ENCODE results near the gene SLC25A26.

Gene SLC25A26

DNA sequence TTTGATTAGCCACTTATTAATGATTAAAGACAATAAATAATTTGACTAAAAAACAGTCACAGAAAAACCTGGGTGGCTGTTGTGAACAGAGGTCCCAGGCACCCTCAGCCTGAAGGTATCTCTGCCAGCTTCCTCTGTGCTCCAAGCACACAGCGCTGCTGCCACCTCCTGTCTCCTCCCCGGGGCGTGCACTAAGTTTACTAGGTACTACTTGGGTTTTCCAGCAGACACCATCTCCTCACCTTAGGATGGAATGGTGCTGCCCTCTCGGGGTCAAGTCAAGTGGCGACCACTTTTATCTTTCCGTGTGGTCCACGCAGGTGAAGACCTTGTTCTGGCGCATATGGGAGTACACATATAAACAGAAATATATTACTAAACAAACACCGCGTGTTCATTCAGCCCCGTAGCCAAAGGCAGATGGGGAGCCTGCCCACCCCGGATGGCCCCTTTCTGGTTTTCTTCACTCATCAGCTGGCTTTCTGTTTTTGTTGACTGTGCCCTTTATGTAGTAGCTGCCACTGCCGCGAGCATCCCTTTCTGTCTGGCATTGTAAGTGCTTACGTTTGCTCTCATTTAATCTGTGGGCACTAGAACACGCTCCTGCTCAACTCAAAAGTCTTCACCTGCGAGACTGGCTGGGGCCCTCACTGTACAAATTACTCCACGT lies 152.0 kb downstream of the SLC25A26 start:
- peak in 1 of 2 donors; percentile 18 for DNase-seq (ENCODE audit: low read depth in 2 of 2)

DNA sequence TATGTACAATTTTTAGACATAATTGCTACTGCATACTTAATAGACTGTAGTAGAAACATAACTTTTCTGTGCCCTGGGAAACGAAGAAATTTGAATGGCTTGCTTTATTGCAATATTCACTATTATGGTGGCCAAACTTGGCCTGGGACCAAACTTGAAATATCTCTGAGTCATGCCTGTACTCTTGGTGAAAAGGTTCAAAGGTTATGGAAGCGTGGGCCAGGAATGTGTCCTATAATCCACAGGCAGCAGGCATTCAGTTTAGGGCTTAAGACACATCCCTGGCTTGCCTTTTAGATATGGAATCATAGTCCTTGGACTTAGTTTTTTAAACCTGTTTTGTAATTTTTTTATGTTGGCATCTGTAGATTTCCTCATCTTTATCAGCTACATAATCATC lies 155.8 kb downstream of the SLC25A26 start:
- DNase-seq (ENCODE audit: low read depth in 2 of 2): no peak

DNA sequence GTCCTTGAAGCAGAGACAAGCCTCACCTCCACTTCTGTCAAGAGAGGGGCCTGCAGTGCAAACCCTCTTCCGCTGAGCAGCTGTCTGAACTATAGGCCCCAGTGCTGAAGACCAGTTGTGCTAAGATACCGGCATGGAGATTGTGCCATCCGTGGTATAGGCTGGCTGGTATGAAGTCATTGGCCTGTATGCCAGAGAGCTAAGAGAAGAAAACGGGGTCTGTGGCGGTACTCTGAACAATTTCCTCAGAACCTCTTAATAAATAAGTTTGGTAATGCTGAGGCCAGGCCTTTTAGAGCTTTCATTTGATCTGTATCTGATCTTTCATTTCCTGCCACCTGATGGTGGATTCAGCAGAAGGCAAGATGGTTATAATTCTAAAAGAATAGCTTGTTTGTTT lies 157.0 kb downstream of the SLC25A26 start:
- DNase-seq (ENCODE audit: low read depth in 2 of 2): no peak

DNA sequence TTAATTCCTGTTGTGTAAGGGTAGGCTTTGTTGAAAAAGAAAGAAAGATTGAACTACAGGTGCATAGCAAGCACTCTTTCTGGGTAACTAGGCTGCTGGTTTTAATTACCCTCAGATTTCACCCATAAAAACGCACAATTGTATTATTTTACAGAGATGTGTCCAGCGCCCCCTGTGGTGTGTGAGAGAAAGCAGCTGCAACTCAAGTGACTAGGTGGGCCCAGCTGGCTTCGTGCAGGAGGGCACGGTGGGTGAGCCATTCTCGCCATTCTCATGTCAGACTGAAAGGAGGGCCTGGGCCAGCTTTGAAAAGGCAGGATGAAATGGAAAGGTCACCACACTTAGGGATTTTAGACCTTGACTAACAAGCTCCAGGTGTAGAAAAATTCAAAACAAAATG lies 157.5 kb downstream of the SLC25A26 start:
- DNase-seq (ENCODE audit: low read depth in 2 of 2): no peak

DNA sequence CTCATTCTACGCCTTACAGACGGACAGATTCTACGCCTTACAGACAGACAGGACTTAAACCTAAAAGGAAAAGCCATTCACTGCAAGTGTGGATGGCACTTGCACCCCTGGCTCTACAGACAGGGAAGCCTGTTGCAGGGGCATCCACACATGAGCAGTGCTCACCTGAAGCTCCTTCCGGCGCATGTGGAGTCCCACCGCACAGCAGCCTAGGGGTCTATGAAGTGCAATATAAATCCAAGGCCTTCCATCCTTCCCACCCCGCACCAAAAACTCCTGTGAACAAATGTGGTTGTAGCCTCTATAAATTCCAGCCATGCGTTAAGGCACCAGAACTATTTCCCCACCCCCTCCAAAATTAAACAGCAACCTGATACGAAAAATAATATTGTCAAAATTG lies 158.8 kb downstream of the SLC25A26 start:
- no peak for DNase-seq (ENCODE audit: low read depth in 2 of 2)

DNA sequence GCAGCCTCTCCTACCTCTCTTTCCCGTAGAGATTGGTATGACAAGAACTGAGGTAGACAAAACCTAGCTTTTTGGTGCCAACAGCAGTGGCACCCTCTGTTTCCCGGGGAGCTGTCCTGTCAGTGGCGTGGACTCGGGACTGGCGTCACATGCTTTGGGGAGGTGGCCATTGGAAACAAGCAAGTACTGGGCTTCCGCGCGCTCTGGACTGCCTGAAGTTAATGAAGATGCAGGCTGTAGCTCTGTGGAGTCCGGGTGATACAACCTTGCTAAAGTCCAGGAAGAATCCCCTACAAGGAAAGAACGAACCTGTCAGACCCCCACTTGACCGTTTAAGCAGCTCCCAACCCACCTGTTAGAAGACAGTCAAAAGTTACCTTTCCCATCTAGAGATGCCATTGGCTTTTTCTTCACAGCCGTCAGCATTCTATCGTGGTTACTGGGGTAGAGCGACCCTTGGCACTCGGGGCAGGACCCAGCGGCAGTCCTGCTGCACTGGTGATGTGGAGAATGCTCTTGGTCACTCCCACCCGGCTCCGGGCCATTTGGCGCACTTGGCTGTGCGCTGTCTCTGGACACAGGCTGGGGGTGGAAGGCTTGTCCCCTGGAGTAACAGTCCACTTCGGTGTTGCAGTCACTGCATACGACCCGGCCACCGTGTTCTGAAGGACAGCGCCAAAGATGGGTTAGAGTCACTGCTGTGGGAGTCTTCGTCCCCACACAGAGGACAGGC lies 159.6 kb downstream of the SLC25A26 start:
- no peak for DNase-seq (ENCODE audit: low read depth in 2 of 2)

DNA sequence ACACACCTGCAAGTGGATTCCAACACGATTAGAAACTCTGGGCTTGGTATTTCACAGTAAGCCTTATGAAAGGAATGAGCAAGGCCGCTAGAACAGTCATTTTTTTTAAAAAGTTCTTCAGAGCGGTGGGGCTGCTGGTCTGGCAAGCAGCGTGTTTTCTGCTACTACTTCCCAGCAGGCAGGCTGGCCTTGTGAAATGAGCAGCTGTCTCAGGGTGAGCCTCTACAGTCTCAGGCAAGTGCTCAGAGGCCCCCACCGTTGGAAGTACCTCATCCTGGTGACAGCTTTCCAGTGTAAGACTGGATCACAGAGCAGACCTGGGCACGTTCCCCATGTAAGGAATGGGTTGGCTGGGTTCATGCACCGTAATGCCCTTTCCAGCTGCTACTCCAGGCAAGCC lies 160.8 kb downstream of the SLC25A26 start:
- no peak for DNase-seq (ENCODE audit: low read depth in 2 of 2)

DNA sequence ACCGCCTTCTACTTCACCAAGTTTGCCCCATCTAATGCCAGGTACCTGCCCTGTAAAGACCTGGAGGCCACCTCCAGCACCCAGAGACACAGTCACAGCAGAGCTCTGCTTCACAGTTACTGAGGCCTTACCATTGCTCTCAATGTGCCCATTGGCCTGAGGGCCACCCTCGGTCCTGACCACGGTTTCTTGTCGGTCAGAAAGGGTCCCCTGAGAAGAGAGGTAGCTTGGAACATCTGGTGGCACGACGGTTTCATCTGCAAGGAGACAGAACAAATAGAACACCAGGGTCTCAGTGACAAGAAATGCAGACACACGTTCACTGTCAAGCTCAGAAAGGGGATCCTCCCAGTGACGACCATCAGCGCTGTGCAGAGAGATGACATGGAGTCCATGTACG lies 161.3 kb downstream of the SLC25A26 start:
- no peak for DNase-seq (ENCODE audit: low read depth in 2 of 2)

DNA sequence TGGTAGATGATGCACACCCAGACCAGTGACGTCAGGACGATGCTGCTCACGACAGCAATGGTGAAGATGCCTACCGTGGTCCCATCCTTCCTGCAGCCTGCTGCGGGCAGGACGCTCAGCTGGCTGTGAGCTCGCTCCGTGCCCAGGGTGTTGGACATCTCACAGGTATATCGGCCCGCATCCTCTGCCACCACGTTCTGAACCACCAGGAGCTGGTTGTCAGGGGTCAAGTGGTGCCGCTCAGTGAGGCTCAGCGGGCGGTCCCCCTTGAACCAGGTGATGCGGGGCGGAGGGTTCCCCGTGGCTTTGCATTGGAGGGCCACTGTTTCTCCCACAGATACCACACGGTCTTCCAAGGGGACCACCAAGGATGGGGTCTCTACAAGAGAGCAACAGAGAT lies 162.2 kb downstream of the SLC25A26 start:
- no peak for DNase-seq (ENCODE audit: low read depth in 2 of 2)

DNA sequence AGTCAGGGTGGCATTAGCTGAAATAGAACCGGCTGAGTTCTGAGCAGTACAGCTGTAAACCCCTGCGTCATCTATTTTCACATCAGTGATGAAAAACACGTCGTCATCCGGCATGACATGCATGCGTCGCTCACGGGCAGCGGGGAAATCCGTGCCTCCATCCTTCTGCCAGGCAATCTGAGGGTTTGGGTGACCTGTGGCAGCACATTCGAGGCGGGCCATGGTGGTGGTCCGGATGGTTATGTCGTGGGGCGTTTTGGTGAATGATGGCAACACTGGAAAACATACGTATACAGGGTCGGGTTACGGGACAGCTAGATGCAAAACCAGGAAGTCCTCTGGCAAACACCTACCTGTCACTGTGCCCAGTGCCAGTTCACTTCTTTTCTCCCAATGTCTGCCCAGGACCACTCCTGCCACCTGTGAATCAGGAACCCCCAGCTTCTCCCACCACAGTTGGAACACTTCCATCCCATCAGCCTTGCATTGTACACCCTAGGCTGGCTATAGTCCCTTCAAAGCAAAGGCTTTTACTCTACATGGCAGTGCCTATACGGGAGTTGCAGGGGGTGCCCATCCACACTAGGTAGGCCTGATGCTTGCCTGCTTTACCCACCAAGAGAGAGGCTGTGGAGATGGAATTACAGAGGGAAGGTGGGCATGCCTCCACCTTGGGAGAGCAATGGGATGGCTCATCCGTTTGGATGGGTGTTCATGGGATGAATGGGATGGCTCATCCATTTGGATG lies 163.4 kb downstream of the SLC25A26 start:
- DNase-seq (ENCODE audit: low read depth in 2 of 2): no peak

DNA sequence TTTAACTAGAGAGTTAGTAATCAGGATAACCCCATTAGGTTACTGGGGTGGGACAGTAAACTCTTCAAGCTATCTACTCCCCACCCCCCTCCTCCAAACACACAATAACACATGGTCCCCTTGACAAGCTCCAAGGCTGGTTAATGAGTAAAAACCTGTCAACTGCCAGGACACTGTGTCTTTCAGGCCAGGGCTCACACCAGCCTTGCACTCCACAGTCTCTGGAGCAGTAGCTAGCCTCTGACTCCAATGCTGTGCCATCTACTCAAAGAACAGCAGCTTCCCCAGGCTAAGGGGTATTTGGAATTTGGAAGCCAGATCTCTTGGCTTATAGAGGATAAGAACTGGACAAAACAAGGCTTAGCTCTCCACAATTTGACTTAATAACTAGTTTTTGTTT lies 164.3 kb downstream of the SLC25A26 start:
- no peak for DNase-seq (ENCODE audit: low read depth in 2 of 2)

DNA sequence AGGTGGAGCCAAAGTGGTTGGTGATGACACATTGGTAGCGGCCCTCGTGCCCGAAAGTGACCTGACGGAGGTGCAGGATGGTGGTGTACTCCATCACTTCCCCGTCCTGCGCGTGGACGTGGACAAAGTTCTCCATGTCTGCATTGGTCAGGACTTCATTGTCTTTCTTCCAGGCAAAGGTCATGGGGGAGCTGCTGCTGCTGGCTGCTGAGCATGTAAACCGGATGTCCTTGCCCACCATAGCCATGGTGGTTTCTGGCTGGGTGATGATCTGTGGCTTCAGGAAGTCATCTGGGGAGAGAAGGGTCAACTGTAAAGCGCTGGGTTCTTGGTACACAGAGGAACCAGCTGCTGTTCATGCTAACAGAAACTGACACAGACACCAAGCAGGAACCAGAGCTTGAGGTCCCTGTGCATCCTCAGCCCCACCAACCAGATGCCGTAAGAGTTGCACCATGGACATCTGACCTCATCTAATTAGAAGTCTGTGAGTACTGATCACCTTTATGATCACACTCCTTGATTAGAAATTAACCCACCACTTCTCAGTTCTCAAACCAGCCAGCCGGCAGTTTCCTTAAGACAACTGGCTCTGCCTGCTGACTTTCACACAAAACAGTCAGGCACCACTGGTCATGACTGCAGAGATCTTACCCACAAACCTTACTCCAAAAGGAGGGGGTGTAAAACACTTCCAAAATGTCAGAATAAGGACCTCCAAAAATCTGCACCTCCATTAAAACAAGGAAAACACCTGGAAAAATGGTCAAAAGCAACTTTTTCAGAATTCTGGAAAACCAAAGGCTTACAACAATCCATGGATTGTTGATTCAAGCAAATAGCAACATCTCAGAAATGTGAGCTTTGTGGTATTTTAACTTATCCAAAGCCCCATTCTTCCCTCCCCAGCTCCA lies 165.5 kb downstream of the SLC25A26 start:
- DNase-seq (ENCODE audit: low read depth in 2 of 2): no peak

DNA sequence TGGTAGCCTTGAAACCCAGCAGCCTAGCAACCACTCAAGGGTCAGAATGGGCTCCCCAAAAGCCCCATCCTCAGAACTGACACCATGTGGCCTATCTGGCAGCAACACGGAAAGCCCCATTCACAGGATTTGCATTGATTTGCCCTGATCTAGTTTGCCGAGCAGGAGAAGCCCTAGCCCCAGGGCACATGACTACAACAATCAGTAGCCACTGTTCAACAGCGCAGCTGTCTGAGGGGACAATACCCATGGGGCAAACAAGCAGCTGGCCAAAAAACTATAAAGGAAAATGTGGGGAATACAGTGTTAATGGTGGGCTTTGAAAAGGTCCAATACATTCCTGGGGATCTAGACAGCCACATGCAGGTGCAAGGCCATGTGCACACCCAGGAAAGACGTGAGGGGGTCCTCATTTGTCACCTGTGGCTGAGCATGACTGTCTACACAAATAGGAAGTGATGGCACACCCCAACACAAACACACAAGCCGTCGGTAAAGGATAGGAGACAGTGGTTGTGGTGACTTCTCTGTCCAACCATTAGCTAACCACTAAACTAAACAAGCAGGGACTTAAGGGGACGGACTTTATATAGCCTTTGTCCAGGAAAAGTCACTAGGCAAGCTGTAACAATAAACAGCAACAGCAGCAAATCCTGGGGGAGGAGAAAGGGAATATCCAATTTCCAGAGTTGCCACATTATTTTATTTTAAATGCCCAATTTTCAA lies 166.3 kb downstream of the SLC25A26 start:
- no peak for DNase-seq (ENCODE audit: low read depth in 2 of 2)

DNA sequence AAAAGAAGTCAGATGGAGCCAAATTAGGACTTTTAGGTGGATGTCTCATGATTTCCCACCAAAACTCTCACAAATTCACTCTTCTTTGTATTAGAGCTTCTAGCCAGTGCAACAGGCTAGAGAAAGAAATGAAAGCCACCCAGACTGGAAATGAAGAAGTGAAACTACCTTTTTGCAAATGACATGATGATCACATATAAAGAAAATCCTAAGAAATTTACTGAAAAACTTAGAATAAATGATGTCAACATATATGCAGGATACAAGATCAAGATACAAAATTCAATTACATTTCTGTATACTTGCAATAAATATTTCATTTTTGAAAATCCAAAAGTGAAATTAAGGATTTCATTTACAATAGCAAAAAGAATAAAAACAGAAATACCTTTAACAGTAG lies 169.2 kb downstream of the SLC25A26 start:
- DNase-seq (ENCODE audit: low read depth in 2 of 2): no peak

DNA sequence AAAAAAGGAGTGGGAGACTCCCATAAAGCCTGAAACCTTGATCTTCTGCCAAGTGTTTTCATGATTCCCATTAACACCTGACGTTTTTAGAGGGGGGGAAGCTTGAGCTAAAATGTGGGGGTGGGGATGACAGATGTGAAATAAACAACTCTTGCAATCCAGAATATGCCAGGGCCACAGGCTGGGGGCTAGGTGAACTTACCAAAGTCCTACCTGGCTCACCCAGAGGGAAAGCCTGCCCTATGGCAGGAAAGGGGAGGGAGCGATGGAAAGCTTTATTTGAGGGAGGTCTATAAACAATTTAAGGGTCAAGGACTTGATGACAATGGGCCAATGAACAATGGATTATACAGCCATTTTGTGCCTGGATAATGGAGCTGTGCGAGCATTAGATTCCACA lies 171.7 kb downstream of the SLC25A26 start:
- DNase-seq (ENCODE audit: low read depth in 2 of 2): no peak

DNA sequence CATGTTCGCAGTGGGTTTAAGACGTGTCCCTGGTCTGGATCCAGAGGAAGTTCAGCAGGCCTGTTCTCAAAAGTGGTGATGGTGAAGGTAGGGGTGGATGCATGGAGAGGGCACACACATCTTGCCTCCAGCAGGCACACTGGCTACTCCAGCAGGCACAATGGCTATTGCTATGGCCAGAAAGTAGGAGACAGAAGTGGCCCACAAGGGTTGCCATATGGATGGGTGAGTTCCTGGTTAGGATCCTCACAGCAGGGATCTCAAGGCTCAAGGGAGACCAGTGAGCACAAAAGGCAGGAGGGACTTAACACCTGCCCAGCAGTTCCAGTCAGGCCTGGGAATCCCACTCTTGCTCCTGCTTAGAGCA lies 172.1 kb downstream of the SLC25A26 start:
- no peak for DNase-seq (ENCODE audit: low read depth in 2 of 2)

DNA sequence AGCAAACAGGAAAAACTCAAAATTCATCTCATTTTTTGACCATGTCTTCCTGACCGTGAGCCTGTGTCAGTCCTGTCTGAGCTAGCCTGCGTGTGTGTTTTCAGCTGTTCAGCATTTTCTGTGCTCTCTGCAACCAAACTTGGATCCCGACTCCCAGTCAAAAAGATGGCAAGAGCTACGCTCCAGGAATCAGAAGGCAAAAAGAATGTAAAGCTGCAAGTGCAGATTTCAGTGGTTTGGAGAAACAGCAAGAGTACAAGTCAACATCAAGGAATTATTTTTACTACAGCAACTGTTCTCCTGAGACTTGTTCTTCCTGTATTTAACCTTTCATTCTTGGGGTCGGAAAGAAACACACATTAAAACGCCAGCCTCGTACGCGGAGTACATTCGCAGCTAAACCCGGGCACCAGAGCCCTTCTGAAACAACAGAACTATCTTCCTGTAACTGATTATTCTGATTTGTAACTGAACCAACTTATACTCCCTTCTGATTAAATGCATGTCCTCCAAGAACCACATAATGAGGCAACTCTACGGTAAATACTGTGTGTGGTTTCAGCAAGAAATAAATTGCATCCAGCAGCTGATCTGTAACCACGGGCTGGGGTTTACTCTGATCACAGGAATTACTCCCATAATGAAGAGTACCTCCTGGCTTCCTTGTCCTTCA lies 172.7 kb downstream of the SLC25A26 start:
- no peak for DNase-seq (ENCODE audit: low read depth in 2 of 2)

DNA sequence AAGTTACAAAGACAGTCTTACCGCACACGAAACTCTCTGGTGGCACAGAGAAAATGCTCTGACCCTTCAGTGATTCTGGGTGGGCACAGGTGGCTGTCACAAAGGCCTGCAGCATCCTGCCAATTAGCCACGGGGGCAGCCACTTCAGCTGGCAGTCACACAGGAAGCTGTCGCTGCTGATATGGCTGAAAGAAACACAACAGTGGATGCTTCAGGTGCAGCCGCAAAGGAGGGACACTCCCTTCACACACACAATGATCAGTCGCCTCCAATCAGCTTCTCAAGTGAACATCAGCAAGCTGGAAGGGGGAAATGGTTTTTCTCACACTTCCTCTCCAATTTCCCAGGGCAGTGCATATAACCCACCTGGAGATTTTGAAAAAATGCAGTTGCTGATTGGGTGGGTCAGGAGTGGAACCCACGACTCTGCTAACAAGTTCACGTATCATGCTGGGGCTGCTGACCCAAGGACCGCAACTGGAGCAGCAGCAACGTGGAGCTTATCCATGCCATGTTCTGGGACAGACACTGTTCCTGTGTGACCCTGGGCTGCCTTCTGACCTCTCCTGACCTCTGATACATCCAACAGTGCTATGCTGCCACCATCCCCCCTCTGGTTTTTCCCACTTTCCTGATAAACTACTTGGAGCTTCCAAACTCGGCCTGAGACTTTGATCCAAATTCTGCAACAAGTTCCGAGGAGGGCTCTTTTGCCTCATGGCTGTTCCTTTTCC lies 173.4 kb downstream of the SLC25A26 start:
- DNase-seq (ENCODE audit: low read depth in 2 of 2): peak; percentile 16 to 21

DNA sequence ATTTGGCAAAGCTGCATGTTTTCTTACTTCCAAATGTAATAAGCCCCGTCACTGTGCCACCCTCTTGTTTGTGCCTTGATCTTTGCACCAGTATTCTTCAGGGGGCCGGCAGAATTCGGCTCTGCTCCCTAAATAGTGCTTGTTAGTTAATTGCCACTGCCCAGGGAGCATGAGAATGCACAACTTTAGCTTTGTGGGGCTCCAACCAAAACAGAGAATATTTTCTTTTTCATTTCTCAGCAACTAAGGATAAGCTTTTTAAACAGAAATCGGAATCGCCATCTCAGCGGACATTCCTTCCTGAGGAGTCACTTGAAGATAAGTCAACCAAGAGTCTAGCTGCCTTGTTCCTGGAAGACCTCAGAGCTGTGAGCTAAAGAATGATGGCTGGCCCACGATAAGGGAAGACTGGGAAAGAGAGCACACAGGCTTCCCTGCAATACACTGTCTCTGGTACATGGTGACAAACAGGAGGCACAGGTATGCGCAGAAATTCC lies 174.0 kb downstream of the SLC25A26 start:
- no peak for DNase-seq (ENCODE audit: low read depth in 2 of 2)

DNA sequence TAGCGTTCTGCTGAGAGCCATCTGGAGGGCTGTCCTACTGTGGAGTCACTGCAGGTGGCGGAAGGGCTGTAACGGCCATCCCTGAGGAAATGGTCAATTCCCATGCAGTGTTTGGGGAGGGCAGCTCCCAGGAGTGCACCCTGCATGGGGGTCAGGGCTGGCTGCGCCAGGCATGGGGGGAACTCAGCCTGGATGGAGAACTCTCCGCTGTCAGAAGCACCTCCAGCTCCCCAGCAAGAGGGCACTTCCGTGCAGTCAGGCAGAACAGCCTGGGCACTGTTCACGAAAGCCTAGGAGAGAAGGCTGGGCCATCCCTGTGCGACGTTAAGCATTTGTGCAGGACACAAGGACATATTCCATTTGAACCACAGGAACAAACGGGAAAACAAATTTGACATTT lies 174.8 kb downstream of the SLC25A26 start:
- no peak for DNase-seq (ENCODE audit: low read depth in 2 of 2)

All from stimulated activated CD8-positive, alpha-beta memory T cell treated with anti-CD3 and anti-CD28 coated beads, Interleukin-7, amount 100 ng/mL, for 4 hours (primary cell).